ENCODE data around the gene TGFBR2.

DNA sequence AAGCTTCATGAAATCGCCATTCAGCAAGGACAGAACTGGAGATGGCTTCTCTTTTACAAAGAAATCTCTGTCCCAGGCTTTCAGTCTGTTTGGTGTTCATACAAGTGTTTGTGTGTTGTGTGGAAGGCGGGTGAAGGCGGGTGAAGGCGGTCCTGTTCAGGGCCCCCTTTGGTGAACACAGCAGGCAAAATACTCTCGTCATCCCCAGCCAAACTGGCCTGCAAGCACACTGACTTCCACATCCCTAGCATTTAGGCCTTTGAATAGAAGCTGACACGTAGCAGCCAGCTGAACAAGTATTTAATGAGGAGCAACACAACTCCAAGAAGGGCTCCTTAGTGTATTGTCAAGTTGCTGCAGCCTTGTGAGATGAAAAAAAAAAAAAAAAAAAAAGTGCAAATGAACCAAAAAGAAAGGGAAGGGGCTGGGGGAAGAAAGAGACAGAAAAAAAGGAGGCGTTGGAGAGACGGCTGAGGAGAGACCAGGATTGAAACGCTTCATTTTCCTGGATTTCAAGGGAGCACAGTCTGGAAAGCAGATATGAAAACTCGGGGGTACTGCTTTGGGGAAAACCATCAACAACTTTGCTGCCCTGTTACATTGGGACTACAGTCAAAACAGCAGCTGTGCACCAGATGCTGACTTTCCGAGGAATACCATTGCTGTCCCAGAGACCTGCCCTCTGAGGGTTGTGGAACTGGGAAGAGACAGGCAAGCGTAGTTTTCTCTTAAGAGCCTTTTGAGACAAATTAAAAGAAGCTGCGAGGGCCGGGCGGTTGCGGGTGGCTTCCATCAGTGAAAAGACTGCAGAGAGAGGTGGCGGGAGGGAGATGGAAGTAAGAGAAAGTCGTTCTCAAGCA is 74.6 kb downstream of the TGFBR2 start:
- no peak for TF ChIP-seq POLR2A (IDR thresholded peaks at IDR 0.05)
- TF ChIP-seq, protein P1, sequence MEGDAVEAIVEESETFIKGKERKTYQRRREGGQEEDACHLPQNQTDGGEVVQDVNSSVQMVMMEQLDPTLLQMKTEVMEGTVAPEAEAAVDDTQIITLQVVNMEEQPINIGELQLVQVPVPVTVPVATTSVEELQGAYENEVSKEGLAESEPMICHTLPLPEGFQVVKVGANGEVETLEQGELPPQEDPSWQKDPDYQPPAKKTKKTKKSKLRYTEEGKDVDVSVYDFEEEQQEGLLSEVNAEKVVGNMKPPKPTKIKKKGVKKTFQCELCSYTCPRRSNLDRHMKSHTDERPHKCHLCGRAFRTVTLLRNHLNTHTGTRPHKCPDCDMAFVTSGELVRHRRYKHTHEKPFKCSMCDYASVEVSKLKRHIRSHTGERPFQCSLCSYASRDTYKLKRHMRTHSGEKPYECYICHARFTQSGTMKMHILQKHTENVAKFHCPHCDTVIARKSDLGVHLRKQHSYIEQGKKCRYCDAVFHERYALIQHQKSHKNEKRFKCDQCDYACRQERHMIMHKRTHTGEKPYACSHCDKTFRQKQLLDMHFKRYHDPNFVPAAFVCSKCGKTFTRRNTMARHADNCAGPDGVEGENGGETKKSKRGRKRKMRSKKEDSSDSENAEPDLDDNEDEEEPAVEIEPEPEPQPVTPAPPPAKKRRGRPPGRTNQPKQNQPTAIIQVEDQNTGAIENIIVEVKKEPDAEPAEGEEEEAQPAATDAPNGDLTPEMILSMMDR (IDR thresholded peaks at IDR 0.05) = no peak
- TF ChIP-seq POLR2AphosphoS5 (IDR thresholded peaks at IDR 0.05) = no peak
- TF ChIP-seq EP300 (IDR thresholded peaks at IDR 0.05) = no peak
